HL-60 (cell line): ENCODE measurements around the gene LBX1.

Source experiments
- DNase-seq, 2 experiments: peaks; one replicate each; pipeline ENCODE4 v3.0.0-alpha.2; 2010 to 2020; ENCODE audit warnings: low read depth in 1 of 2, low spot score in 1 of 2
- H3K27ac ChIP-seq: fragments of 250-450 bp; sonication (Bioruptor Pico); replicated peaks from 2 replicates; pipeline ENCODE4 v1.5.1; 2020; ENCODE audit warnings: mild to moderate bottlenecking, moderate library complexity
- H3K27me3 ChIP-seq: fragments of 250-450 bp; sonication (Bioruptor Pico); 2 replicates; pipeline ENCODE4 v1.5.1; 2021; ENCODE audit warnings: mild to moderate bottlenecking, moderate library complexity; ENCODE audit not compliant: insufficient read depth, poor library complexity, severe bottlenecking
- H3K4me3 ChIP-seq: replicated peaks from 2 replicates; pipeline ENCODE4 v1.5.1; 2011; ENCODE audit warnings: mild to moderate bottlenecking, control low read depth, low read length; ENCODE audit not compliant: insufficient read depth
- GABPA ChIP-seq: IDR thresholded peaks from 2 replicates; pipeline ENCODE4 v1.6.1; 2012; ENCODE audit warnings: low read depth
- POLR2AphosphoS5 ChIP-seq: IDR thresholded peaks from 2 replicates; pipeline ENCODE4 v1.6.1; 2012; ENCODE audit warnings: low read depth
- REST ChIP-seq: IDR thresholded peaks from 2 replicates; pipeline ENCODE4 v1.6.1; 2012; ENCODE audit warnings: low read depth; ENCODE audit not compliant: insufficient replicate concordance
- SPI1 ChIP-seq: IDR thresholded peaks from 2 replicates; pipeline ENCODE4 v1.6.1; 2012; ENCODE audit warnings: low read depth, mild to moderate bottlenecking, borderline replicate concordance
- TF ChIP-seq, protein P1 (sequence below): IDR thresholded peaks from one replicate; pipeline ENCODE4 v1.5.1; 2011; ENCODE audit warnings: low read length, control low read depth, inconsistent platforms; ENCODE audit not compliant: insufficient read depth

Gene LBX1

DNA sequence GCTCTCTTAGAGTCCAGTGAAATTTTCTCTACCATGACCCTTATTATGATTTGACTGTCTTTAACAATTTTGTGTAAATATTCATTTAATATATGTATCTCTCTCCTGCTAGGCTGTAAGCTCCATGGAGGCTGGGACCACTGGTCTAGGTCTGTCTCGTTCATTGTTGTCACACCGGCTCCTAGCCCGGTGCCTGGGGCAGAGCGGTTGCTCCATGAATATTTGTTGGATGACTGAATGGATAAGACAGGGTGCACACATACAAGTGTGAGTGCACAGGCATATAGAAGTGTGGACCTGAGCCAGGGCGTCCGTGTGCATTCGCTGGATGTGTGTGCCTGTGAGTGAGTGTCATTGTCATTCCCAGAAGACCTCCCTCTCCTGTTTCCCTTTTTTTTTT, 20.9 kb upstream of the LBX1 start:
- DNase-seq, result no peak
- no peak overlapping the region for H3K27ac ChIP-seq
- H3K27me3 ChIP-seq, result peaks cover 23% of the 10 kb centered on the region
- TF ChIP-seq, protein P1, sequence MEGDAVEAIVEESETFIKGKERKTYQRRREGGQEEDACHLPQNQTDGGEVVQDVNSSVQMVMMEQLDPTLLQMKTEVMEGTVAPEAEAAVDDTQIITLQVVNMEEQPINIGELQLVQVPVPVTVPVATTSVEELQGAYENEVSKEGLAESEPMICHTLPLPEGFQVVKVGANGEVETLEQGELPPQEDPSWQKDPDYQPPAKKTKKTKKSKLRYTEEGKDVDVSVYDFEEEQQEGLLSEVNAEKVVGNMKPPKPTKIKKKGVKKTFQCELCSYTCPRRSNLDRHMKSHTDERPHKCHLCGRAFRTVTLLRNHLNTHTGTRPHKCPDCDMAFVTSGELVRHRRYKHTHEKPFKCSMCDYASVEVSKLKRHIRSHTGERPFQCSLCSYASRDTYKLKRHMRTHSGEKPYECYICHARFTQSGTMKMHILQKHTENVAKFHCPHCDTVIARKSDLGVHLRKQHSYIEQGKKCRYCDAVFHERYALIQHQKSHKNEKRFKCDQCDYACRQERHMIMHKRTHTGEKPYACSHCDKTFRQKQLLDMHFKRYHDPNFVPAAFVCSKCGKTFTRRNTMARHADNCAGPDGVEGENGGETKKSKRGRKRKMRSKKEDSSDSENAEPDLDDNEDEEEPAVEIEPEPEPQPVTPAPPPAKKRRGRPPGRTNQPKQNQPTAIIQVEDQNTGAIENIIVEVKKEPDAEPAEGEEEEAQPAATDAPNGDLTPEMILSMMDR, result no peak
- TF ChIP-seq POLR2AphosphoS5 (no peak), GABPA (no peak), SPI1 (no peak), REST (no peak)
- no peak overlapping the region for H3K4me3 ChIP-seq

DNA sequence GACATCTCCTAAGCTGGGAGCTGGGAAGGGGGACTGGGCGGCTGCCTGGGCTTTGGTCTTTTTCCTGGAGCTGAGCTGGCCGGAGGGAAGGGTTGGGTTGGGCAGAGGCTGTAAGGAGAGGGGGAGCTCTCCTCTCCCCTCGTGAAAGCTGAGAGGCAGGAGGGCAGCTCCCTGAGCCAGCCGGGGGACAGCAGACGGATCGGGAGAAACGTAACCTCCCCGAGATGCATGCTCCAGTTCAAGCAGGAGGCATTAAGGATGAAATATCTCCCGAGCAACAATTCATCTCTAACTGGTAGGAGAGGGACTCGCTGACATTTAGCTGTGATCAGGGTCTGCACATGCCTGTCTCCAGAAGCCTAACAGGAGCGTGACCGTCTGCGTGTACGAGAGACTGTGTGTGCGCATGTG, 19.9 kb upstream of the LBX1 start:
- peaks cover 21% of the 10 kb centered on the region for H3K27me3 ChIP-seq
- TF ChIP-seq REST, result no peak
- no peak for TF ChIP-seq POLR2AphosphoS5
- TF ChIP-seq GABPA, result no peak
- TF ChIP-seq, protein P1, result no peak
- no peak for TF ChIP-seq SPI1
- no peak for DNase-seq

GRCh38 chr10:101246639-101247038, 17.4 kb upstream of the LBX1 start:
- H3K27ac ChIP-seq, result no peak overlapping the region
- TF ChIP-seq REST, result no peak
- TF ChIP-seq, protein P1, result no peak
- H3K27me3 ChIP-seq, result peaks cover 22% of the 10 kb centered on the region
- DNase-seq, result no peak
- no peak overlapping the region for H3K4me3 ChIP-seq

More for the DNA sequence above, 19.9 kb upstream of the LBX1 start:
- Histone ChIP-seq H3K4me3 (no peak overlapping the region), H3K27ac (no peak overlapping the region)
